Activated CD8-positive, alpha-beta memory T cell treated with anti-CD3 and anti-CD28 coated beads, Interleukin-2, amount 50 U/mL, for 24 hours (primary cell): ENCODE data around the gene TLR4.

ENCODE experiments used
- DNase-seq: peaks from one replicate; pipeline ENCODE4 v3.0.0-alpha.2; 2020; ENCODE audit errors: extremely low read depth

Gene TLR4

DNA sequence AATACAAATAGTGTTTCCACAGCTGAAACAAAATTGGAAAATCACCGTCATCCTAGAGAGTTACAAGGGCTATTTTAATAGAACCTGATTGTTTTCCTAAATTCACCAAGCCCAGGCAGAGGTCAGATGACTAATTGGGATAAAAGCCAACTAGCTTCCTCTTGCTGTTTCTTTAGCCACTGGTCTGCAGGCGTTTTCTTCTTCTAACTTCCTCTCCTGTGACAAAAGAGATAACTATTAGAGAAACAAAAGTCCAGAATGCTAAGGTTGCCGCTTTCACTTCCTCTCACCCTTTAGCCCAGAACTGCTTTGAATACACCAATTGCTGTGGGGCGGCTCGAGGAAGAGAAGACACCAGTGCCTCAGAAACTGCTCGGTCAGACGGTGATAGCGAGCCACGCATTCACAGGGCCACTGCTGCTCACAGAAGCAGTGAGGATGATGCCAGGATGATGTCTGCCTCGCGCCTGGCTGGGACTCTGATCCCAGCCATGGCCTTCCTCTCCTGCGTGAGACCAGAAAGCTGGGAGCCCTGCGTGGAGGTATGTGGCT is at the start of gene TLR4:
Gene TLR4 (plus strand): TSS at position 380 of the 552 bp plus-strand sequence. CDS start 70 bp downstream, at position 450.
- DNase-seq, result no peak

DNA sequence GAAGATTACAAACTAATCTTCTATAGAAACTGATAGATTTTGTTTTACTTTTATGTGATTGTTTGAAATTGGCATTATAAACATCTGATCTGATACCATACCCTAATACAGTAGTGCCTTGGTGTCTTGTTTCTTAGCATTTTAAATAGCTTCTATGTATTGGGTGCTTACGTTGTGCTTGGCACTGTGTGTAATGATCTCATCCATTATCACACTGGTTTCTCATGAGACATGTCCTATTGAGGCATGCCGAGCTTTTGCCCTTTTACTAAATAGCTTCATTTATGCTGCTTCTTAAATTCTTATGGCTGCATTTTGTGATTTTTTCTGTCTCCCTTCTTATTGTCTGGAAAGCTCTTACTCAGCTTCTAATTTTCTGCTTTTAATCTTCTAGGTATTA is 48.2 kb upstream of the TLR4 start:
- DNase-seq, result no peak

DNA sequence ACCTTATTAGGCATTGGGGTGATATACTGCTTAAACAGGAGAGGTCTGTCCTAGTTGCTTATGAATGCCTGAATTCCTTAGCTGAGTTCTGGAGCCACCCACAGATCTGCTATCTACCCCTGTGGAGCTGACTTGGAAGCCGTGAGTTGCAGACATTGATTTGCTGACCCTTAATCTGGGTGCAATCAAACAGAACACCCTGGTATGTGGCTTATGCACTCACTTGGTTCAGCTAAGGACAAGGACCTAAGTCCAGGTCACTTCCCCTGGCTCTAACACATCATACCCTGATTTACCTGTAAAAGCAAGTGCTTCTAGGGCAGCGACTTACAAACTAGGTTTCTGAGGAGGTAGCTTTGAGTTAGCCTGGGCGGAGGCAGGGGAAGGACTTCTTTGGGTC is 41.6 kb upstream of the TLR4 start:
- DNase-seq, result no peak

DNA sequence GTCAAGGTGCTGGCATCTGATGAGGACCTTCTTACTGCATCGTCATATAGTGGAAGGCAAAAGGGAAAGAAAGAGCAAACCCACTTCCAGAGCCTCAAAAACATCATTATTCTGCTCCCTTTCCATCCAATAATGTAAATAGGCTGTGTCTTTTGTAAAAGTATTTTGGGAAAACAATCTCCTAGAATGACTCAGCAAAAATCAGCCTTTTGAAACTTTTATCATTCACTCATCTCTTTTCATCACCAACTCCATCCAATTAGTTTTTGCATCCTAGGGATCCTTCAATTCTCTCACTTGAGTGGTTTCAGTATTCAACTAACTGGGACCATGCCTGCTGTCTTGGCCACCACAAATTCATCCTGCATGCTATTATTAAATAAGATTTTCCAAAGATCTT is 39.8 kb upstream of the TLR4 start:
- no peak for DNase-seq

DNA sequence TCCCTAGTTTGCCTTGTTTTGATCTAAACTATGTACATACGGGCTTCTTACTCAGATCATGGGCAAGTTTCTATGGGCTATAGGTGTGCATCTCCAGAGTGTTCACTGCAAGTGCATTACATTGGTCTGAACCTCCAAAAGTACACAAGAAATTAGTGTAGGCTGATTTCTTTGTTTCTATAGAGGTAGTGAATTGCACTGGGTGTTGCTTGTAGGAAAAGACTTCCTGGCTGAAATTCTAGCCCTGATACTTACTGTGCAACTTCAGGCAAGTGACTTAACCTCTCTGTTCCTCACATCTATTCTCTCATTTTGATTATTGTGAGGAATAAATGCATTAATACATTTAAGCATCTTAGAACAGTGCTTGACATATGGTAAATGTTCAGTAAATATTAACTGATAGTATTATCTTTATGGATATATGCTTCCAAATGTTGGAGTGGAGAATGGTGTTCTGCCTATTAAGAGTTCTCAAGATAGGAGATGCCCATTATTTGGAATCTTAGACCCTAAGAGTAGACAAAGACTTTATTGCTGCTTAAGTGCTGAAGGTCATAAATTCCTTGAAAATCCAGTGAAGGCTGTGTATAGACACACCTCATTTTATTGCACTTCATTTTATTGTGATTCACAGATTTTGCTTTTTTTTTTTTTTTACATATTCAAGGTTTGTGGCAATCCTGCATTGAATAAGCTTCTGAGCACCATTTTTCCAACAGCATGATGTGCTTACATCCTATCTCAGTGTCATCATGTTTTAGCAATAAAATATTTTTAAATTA is 38.4 kb upstream of the TLR4 start:
- DNase-seq, result no peak

DNA sequence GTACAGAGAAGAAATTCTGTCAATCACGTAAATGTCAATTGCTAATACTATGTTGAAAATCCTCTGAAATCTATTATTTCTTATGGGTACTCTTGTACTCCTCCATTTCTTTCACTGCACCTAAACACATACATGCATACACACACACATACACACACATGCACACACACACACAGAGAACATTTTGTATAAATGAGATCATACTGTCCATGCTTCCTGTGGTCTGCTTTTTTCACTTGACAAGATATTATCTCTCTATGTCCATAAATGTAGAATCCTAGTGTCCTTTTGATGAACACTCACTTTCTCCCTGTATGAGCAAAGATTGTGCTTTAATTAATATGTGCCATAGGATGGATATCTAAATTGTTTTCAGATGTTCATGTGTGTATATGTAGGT is 32.7 kb upstream of the TLR4 start:
- DNase-seq, result no peak

DNA sequence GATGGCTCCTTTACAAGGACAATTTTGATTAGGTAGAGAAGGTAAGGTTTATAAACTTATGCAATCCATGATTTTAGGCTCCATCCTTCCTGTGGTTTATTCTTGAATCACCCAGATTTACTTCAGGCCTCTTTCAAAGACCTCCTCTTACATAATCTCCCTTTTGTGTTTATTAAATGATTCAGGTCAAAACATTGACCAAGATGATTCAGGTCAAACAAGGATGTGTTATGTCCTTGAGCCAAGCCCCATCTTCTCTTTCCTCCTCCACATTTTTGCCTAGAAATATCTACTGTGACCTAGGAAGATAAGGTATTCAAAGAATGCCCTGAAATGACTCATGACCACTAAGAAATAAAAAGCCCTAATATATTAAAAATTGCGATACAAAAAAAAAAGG is 31.8 kb upstream of the TLR4 start:
- DNase-seq, result no peak

DNA sequence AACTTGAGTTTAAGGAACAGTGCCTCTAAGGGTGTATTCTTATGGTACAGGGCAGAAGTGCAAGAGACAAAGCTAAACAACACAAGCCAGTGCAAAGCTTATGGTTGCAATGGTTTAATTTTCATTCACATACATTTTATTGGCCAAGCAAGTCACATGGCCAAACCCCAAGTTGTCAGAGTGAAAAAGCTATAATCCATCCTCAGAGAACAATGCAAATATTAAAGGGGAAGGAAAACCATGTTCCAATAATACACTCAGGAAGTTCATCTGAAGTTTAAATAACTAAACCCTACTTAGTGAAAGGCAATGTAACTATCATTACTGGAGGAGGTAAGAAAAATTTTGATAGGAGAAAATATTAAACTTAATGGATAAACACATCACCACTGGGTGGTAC is 26.6 kb upstream of the TLR4 start:
- no peak for DNase-seq

DNA sequence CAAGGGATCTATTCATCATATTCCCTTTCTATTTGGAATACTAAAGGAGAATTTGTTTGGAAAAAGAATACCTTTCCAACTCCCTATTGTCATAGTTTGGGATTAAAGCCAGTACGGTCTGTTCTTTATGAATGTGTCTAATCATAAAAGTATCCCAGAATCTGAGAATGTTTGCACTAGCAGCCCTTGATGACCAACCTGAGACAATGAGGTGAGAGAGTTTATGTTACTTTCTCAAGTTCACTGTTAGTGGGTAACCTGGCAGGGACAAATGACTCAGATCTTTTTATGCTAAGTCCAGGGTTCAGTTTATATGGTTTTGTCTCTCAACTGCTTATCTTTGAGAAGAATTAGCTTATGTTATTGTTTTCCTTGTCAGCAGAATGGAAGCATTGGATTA is 25.3 kb upstream of the TLR4 start:
- no peak for DNase-seq

DNA sequence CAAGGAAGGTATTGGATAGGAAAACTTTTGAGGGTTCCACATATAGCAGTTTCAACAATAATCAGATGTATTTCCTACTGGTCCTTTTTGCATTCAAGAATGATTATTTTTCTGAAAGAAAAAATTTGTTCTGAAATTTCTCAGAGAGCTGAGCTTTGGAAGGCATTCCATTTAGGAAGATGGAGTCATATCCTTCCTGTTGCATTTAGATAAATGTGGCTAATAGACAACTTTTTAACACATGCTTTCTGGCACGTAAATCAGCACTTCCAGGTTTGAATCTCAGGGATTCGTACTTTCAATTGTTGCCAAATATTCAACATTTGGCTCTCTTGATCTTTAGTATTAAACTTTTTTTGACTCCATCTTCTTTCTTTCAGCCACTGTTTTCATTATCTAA is 24.8 kb upstream of the TLR4 start:
- no peak for DNase-seq

DNA sequence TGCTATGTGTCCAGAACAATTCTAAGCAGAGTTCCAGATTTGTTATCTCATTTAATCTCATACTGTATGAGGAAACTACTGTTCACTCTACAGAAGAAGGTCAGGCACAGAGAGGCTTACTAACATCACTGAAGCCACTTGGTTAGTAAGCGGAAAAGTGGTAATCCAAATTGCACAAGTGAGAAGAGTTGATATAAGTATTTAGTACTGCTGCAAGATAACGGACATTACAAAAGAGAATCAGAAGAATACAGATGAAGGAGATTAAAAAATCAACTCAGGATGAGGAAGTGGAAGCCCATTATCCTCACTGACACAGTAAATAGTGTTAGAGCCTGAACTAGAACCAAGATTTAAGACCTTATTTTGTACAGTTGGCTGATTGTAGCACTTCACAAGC is 22.3 kb upstream of the TLR4 start:
- no peak for DNase-seq

DNA sequence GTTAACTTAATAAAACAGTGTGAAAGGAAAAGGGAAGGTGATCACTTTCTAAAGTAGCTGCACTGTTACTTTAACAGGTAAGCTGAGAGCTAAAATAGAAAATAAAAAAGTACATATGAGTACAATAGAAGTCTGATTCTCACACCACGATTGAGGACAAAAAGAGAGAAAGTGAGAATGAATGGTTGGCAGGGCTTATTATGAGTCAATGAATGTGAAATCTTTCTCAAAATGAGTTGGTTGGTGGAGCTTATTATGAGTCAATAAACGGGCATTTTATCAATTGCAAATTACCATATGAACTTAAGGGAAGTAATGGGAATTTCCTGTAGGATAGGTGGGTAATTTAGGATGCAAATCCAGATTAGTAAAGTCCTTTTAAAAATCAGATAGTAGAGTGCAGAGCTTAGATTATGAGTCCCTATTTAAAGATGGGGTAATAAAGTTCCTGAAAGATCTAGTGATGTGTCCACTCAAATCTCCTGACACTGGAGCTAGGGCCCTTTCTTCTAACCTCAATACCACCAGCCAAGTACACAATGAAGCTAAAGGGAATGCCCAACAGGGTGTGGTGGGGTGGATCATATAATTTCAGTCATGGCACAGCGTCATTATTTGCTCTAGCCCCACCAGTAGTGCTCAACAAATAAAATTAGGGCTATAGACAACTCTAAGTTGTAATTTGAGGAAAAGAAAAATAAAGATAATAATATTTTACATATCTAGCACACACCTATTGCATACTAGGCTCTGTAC is 21.1 kb upstream of the TLR4 start:
- no peak for DNase-seq

DNA sequence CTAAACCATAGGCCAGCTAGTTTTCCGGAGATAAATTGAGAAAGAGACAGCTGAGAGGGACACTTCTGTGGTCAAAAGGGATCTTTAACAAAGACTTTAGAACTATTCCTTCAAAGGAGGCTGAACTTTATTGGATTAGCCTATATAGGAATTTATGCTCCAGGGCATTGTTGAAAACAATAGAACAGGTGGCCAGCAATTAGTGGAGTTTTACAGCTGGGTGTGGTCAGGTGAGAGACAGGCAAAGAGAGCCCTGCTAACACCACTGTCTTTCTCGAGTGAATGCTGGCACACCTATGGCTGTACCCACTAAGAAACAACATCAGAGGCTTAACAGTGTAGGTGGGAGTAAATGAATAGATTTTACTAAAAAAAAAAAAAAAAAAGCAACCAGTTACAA is 16.7 kb upstream of the TLR4 start:
- no peak for DNase-seq

DNA sequence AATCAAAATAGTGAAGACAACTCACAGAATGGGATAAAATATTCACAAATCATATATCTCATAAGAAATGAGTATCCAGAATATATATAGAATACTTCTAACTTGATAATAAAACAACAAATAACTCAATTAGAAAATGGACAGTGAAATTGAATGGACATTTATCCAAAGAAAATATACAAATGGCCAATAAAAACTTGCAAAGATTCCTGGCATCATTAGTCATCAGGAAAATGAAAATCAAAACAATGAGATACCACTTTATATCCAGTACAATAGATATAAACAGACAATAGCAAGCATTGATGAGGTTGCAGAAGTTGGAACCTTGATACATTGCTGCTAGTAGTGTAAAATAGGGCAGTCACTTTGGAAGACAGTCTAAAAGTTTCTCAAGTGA is 12.8 kb upstream of the TLR4 start:
- no peak for DNase-seq

DNA sequence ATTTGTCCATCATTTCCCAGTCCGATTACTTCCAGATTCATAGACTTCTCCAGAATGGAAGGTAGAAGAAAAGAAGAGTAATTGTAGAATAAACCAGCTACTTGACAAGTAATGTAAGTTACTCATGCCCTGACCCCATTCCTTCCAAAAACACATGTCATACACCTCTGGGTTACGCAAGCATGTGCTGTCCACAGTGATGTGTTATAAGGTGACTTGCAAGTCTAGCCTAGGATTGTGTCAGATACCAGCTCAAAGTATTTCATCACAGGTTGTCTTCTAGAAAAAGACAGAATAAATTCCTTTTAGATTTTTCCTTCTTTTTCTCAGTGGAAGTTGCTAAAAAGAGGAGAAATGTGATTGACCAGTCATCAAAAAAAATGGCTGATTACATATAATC is 8.0 kb upstream of the TLR4 start:
- no peak for DNase-seq

DNA sequence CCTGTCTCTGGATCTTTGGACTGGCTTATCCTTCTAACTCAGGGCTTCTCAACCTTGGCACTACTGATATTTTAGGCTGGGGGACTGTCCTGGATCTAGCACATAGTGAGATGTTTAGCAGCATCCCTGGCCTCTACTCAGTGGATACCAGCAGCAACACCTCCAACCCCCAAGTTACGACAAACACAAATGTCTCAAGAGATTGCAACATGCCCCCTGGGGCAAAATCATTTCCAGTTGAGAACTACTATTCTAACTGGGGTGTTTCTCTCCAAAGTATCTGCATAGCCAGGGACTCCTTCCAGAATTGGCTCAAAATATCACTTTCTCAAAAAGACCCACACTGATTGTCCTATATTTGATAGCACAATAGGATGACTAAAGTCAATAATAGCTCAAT is 7.2 kb upstream of the TLR4 start:
- DNase-seq, result no peak

DNA sequence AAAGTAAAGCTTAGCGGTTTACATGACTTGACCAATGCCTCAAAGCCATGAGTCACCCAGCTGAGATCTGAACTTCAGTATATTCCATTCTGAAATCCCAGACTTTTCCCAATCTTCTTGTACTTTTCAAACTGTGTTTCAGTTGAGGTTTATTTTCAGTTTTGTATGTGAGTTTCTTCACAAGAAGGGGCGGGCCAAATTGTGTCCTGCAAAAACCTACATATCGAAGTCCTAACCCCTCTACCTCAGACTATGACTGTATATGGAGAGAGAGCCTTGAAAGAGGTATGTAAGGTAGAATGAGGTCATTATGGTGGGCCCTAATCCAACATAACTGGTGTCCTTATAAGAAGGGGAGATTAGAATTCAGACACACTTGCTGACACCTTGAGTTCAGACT is 666 bp upstream of the TLR4 start:
- DNase-seq, result no peak

DNA sequence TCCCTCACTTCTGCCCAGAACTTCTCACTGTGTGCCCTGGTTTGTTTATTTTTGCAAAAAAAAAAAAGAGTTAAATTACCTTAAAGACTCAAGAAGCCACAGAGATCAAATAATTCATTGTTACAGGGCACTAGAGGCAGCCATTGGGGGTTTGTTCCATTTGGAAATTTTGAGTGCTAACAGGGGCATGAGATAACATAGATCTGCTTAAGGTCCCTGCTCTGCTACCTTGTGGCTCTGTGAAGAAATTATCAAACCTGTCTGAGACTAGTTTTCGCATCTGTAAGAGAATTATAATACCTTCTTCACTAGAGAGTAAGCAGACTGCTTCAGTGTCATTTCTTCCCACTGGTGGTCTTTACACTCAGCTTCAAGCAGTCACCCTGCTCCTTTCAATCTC is 394 bp downstream of the TLR4 start:
- DNase-seq, result no peak

DNA sequence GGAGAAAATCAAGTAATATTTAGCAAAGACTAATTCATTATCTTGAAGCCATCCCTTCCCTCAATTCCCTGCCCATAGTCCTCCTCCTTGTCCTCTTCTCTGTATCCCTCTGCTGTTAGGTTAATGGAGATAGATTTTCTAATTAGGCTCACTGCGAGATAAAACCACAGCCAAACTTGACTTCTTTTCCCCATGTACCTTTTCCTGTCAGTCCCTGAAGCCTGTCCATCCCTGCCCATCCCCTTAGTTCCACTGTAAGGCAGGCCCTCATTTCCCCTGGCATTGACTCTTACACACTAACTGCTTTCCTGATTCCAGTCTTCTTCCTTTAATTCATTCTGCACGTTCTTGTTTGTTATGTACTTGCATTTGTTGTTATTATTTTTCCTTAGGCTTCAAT is 1.2 kb downstream of the TLR4 start:
- no peak for DNase-seq

DNA sequence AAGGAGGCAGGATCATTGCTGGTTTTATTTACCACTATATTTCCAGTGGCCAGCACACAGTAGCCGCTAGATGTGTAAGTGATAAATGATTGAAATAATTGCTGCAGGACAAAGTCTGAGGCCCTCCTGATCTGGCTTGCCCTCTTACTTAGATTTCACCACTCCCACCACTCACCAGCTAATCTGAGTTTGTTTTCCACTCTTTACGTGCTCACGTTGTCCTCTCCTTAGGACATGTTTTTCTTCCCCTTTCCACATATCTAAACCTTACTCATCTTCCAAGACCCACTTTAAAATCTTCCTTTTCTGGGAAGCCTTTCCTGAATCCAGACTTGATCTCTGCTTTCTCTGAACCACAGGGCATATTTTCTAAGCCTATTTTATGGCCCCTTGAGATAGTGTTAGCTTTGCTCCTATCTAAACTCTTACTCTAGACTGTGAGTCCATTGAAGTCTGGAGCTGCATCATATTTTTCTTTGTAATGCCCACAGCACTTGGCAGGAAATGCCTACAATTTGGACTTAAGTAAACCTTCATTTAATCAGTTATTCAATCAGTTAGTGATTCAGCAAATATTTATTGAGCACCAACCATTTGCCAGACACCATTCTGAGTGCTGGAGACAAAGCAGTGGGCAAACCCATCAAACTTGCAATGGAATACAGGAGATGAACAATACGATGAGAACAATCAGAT is 2.4 kb downstream of the TLR4 start:
- DNase-seq, result no peak

DNA sequence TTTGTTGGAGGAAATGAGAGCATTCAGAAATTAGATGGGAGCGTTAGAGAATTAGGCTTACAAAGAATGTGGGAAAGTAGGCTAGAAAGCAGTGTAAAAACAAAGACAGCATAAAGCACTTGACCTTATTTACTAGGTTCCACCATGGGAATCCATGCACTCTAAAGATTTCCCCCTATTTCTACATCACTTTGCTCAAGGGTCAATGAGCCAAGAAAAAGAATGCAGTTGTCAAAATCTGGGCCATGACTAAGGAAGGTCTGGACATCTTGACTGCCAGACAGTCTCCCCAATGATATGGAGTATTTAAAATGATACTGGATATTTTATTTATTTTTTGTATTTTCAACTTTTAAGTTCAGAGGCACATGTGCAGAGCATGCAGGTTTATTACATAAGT is 3.4 kb downstream of the TLR4 start:
- DNase-seq, result no peak

DNA sequence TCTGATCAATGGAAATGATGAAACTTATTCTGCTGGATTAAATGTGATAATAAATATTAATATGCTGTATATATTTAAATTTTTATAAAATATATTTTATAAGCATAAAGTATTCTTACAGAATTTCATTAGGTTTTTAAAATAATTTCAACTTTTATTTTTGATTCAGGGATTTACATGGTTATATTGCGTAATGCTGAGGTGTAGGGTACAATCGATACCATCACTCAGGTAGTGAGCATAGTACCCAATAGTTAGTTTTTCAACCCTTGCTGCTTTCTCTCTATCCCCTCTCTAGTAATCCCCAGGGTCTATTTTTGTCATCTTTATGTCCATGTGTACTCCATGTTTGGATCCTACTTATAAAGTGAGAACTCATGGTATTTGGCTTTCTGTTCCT is 5.7 kb downstream of the TLR4 start:
- DNase-seq, result no peak

DNA sequence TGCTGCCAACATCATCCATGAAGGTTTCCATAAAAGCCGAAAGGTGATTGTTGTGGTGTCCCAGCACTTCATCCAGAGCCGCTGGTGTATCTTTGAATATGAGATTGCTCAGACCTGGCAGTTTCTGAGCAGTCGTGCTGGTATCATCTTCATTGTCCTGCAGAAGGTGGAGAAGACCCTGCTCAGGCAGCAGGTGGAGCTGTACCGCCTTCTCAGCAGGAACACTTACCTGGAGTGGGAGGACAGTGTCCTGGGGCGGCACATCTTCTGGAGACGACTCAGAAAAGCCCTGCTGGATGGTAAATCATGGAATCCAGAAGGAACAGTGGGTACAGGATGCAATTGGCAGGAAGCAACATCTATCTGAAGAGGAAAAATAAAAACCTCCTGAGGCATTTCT is 10.1 kb downstream of the TLR4 start:
- DNase-seq, result no peak
